ENCODE measurements around the gene FMOD. TPM values are rescaled to one million over a fixed set of nuclear protein-coding genes. Genes with fewer than 3 reads are reported as not detected.

The FMOD gene
- total RNA-seq, 1 donor from 2014 or later, result 272 TPM

GRCh38 chr1:203361945-203362719 lies 11.2 kb upstream of the FMOD start:
- no peak for DNase-seq (ENCODE audit: low spot score)

DNA sequence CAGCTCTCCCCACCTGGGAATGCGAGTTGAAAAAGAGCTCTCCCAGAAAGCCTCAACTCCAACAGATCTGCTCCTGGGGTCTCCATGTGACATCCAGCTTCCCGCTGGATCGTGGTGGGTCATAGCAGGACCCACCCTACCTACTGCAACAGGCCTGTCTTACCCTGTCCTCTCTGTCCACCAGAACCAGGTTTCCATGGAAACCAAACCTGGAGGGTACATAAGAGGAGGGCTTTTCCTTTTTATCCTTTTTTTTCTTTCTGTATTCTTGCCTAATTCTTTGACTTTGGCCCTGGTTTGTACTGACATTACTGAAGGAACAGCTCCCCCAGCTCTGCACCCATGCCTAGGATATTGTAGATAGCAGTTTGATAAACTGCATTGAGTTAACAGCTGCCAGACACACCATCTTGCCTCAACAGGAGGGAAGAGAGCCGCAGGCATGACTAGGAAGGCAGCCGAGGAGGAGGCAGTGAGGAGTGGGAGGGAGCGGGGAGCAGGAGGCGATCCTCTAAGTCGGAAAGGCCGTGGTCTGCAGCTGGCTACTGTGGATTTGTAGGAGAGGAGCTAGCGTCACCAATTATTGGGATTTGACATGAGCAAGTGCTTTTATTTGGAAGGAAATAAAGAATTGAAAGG lies 9.7 kb upstream of the FMOD start:
- DNase-seq (ENCODE audit: low spot score), result no peak

DNA sequence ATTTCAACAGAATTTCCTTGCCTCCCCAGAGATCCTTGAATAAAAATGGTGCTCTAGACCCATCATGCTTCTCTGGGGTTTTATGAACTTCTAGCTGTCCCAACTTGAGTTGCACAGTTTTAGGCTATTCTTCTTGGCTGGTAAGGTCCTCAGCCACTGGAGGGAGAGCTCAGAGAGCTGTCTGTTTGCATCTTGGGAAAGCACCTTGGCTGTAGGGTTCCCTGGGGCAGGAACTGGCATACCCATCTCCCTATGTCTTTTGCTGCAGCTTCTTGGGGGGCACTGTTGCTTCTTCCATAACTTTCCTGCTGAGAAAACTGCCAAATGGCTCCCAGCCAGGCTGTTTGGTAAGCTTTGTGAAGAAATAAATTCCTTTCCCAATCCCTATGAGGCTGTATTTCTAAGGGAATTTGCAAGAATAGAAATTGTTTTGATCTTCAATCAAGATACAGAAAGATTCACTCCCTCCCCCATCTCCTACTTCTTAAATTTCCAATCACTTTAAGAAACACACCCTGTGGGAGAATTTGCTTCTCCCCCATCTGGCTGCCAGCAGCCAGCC lies 8.2 kb upstream of the FMOD start:
- DNase-seq (ENCODE audit: low spot score), result no peak

- DNase-seq (ENCODE audit: low spot score), result no peak
Measured at GRCh38 chr1:203354246-203354645, 3.3 kb upstream of the FMOD start.

DNA sequence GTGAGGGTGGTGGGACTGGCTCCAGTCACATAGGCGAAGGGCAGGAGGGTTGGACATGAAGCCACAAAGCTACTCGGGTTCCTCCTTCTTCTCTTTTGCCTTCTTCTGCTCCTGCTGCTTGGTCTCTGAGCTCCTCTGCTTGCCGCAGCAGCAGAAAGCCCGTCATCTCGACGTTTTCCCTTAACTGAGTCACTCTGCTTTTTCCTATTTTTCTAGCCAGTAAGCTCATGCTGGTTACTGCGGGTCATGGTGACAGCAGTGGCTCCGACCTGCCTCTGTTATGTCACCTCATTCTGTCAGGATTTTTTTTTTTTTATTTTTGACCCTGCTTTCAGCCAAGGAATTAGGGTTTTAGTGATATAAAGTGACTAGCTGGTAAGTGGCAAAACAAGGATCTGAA lies 2.6 kb upstream of the FMOD start:
- no peak for DNase-seq (ENCODE audit: low spot score)

- DNase-seq (ENCODE audit: low spot score), result no peak
Measured at GRCh38 chr1:203349773-203350524, 973 bp downstream of the FMOD start.

GRCh38 chr1:203349166-203349565 lies 1.8 kb downstream of the FMOD start:
- no peak for DNase-seq (ENCODE audit: low spot score)

DNA sequence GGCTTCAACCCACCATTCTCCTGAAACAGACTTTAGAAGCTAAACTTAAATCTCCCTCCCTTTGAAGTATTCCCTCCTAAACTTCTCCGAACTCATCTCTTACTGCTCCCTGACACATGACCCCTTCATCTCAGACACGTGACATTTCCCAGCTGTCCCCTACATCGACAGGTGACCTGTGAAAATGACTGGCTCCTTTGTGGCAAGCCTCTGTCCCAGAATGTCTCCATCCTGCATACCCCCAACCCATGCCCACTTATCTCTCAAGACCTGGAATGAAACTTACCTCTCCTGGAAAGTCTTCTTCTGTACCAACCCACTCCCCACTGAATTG lies 4.2 kb downstream of the FMOD start:
- DNase-seq (ENCODE audit: low spot score), result no peak

DNA sequence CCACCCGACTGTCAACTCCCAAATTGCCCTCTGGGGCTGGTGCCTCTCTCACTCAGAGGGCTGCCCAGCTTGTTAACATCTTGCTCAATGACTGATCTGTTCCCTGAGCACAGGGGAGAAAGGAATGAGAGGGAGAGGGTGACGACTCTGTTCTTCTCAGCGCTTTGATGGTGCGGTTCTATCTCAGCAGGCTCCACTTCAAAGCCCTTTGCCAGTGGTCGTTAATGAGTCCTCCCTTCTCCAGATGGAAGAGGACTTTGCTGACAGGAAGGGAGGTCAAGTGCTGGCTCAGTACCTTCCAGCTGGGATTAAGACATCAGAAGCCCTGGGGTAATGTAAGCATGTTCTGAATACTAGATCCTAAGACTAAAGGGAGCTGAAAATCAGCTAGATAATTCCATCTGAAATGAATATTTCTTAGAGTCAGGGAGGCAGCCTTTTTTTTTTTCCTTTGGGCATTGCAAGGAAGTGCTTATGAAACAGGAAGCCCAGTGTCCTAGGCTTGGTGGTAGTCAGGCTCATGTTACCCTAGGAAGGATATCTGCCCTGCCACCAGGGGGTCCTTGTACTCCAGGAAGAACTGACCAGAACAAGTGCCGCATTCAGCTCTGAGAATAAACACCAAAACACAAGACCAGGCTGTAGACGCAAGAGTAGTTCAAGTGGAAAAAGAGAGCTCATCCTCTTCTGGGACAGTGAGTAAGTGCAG lies 4.7 kb downstream of the FMOD start:
- DNase-seq (ENCODE audit: low spot score), result no peak

DNA sequence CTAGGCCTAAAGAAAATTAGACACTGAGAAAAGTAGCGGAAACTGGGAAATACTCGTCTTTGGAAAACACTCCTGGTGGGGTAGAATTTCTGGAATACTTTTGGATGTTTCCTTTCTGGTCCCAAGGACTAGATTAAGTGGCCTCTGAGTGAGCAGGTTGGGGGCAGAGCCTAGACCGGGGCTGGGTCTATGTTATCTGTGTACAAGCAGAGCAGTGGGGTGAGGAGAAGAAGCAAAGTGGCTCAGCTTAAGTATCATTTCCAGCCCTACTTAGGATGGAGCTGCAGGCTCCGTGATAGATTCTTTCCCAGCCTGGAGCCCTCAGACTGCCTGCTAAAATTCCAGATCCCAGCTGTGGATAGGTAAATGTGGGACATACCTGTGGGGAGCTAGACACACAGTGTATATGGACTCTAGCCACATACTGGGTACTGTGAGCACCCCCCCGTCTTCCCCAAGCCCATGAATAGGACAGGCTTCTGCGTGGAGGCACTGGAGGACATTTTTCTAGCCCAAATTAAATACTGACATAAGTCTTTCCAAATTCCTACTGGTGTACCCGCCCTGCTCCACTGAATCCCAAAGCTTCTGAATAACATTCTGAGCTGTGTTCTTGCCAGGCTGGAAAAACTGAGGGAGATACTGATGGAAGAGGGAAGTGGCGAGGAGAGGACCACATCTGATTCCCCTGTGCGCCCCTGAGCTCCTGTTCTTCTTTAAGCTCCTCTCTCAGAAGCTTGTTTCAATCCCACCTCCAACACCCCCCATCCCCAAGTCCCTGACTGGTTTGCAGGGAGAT lies 6.8 kb downstream of the FMOD start:
- DNase-seq (ENCODE audit: low spot score), result no peak

DNA sequence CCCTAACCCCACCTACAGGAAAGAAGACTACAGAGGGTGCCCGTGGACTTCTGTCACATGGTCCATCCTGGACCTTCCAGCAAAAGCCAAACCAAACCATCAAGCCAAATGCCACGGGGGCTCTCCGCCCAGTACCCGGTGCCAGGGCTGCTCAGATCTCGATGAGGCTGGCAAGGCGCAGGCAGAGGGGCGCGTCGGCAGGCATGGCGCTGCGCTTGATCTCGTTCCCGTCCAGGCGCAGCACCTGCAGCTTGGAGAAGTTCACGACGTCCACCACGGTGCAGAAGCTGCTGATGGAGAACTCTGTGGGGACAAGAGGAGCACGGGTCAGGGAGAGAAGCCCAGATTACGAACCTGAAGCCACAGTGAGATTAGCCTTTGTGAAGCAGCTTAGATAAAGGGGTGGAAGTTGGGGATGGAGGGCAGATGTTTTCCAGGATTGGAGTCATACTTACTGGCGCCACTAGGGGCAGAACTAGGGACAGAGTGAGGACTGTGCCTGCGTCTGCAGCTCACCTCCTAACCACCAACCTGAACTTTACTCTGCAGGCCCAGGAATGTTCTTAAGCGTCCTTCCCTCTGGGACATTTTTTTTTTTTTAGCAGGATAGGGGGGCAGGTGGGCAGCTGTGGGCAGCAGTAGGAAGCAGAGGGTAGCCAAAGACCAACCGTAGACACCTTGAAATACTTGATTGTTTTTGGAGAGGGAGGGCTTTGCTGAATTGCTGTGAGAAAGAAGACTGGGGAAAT lies 8.6 kb downstream of the FMOD start:
- peak; percentile 62 for DNase-seq (ENCODE audit: low spot score)

DNA sequence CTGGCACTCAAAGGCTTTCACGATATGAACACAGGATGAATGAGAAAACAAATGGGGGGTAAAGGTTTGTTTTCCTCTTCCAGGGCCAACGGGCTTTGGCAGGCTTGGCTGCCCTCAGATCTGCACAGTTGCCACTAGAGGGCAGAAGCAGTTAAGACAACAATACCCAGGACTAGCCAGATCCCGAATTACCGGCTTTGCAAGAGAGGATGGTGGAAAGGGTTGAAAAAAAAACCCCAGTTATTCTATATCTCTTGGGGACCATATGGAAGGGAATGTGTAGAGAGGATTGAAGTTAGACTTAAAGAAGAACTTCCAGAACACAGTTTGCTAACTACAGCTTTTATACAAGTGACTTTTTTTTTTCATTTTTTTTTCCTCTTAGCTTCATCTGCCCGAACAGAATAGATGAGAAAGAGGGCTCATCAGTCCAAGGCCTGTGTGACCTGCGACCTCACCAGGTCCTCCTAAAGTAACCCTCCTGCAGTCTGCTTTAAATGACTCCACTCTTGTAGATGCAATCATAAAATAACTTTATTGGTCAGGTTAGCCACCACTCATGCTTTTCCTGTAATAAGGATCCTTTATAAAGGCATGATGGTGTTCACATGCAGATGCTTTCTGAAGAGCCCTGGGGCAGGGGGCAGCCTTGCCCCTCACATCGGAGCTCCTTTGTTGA lies 10.7 kb downstream of the FMOD start:
- peak; percentile 79 for DNase-seq (ENCODE audit: low spot score)

- peak; percentile 73 for DNase-seq (ENCODE audit: low spot score)
Measured at GRCh38 chr1:203338335-203339036, 12.4 kb downstream of the FMOD start.

DNA sequence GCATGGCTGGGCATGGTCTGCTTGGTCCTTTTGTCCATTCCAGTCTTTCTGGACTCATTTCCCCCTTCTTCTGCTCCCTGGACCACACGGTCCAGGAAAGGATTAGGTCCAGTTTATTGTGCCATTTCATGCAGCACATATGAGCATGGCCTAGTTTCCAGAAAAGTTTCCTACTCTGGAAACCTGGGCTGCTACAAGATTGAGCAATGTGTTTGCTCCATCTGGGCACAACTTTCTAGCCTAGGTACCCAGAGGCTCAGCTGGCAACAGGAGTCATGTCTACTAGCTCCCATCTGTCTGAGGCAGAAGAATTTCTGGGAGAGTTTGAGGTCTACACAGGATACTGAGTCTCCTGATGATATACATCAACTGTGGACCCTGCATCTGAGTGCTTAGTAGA lies 14.8 kb downstream of the FMOD start:
- no peak for DNase-seq (ENCODE audit: low spot score)

- no peak for DNase-seq (ENCODE audit: low spot score)
Measured at GRCh38 chr1:203335503-203335902, 15.4 kb downstream of the FMOD start.

DNA sequence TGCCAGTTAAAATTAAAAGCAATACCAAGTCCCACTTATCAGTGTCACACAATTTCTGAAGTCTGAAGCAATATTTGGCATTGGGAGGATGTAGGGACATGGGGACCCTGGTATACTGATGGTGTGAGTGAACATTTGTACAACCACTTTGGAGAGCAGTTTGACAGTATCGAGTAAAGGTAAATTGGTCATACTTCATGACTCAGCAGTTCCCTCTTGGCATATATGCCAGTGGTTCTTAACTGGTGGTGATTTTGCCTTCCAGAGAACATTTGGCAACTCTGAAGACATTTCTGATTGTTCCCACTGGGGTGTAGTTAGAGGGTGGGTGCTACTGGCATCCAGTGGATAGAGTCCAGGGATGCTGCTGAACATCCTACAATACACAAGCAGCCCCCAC lies 19.7 kb downstream of the FMOD start:
- no peak for DNase-seq (ENCODE audit: low spot score)

DNA sequence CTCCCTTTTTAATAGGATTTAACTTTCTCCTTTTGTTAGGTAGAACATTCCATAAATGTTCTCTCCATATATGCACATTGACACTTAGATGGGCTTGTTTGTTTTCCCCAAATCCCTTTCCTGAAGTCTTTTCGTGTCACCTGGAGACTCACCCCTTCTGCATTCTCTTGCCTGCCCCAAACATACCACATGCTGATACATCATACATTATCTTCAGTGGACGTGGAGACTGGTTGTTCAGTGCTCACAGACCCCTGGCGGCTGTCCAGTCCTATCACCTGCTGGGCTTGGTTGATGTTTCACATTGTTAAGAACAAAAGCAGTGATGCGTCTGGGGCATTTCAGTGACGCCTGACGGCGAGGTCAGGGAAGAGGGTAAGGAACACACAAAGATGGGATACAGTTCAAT lies 22.2 kb downstream of the FMOD start:
- DNase-seq (ENCODE audit: low spot score), result peak; percentile 60

DNA sequence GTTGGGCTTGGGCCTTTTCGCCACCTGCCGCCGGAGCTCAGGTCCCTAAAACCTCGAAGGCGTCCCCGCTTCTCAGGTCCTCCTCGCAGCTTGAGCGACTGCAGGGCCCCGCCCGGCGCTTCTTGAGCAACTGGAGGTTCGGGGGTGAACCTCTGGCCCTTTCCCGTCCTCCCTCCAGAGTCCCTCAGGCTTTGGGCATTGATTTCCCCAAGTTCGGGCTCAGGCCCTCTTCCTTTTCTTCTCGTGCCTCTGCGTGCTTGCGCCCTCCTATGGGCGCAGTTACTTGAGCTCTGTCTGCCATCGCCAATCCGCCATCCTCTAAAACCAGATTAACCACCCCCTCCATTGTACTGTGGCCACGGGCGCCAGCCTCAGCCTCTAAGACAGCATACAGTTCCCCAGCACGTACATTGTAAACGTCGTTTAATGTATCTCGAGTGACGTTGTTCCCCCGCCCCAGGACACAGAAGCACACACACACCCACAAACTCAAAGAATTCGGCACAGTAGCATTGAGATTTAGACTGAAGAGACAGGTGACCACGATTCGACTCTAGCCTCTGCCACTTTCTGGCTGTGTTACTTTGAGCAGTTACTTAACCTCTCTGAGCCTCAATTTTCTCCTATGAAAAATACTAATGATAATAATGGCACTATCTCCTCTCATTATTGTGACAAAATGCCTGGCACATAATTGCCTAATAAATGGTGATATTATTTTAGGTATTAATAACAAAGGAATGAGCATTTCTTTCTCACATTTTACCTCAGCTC lies 23.1 kb downstream of the FMOD start:
- DNase-seq (ENCODE audit: low spot score), result peak; percentile 63
